ENCODE measurements around the gene CBFA2T2.

DNA sequence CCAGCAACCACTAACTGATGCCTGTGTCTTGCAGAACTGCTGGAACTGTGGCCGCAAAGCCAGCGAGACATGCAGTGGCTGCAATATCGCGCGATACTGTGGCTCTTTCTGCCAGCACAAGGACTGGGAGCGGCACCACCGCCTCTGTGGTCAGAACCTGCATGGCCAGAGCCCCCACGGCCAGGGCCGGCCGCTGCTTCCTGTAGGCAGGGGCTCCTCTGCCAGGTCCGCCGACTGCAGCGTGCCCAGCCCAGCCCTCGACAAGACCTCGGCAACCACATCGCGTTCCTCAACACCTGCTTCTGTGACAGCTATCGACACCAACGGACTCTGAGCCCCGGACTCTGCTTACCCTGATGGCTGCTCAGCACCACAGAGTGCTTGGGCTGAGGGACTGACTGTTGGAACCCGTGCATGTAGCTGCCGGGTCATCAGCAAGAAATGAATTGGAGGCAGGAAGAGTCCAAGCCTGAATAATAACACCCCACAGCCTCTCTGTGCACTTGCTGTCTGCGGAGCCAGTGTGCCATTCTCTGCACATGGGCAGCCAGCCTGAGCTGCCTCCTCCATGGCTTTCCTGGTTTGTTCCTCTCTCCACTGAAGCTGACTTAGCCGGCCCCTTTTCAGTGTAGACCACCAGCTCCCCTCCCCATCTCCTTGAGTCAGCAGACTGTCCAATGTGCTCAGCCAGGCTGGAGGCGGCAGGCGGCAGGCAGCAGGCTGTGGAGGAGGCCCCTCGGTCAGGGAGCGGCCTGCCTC, 154.6 kb downstream of the CBFA2T2 start:
- TF ChIP-seq POLR2A (IDR thresholded peaks at IDR 0.05; ENCODE audit: low read depth, low read length): no peak
- TF ChIP-seq, protein P1, sequence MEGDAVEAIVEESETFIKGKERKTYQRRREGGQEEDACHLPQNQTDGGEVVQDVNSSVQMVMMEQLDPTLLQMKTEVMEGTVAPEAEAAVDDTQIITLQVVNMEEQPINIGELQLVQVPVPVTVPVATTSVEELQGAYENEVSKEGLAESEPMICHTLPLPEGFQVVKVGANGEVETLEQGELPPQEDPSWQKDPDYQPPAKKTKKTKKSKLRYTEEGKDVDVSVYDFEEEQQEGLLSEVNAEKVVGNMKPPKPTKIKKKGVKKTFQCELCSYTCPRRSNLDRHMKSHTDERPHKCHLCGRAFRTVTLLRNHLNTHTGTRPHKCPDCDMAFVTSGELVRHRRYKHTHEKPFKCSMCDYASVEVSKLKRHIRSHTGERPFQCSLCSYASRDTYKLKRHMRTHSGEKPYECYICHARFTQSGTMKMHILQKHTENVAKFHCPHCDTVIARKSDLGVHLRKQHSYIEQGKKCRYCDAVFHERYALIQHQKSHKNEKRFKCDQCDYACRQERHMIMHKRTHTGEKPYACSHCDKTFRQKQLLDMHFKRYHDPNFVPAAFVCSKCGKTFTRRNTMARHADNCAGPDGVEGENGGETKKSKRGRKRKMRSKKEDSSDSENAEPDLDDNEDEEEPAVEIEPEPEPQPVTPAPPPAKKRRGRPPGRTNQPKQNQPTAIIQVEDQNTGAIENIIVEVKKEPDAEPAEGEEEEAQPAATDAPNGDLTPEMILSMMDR (IDR thresholded peaks at IDR 0.05; ENCODE audit: extremely low read depth in 1 of 2, insufficient read depth in 1 of 2, low read depth in 1 of 2, low read length in 2 of 2): no peak
- TF ChIP-seq POLR2AphosphoS5 (IDR thresholded peaks at IDR 0.05; ENCODE audit: insufficient read depth, low read depth, low read length): no peak
- no peak for TF ChIP-seq EZH2 (IDR thresholded peaks at IDR 0.05; ENCODE audit: borderline replicate concordance, low read depth, low read length, severe bottlenecking)
- no peak for TF ChIP-seq JUN (IDR thresholded peaks at IDR 0.05; ENCODE audit: borderline replicate concordance, insufficient read depth, insufficient read length, low read depth)
- TF ChIP-seq MYC (IDR thresholded peaks at IDR 0.05; ENCODE audit: low read depth, low read length): no peak
- TF ChIP-seq, protein P2, sequence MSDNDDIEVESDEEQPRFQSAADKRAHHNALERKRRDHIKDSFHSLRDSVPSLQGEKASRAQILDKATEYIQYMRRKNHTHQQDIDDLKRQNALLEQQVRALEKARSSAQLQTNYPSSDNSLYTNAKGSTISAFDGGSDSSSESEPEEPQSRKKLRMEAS (IDR thresholded peaks at IDR 0.05; ENCODE audit: insufficient read depth, insufficient read length): no peak
- no peak for TF ChIP-seq FOS (IDR thresholded peaks at IDR 0.05; ENCODE audit: borderline replicate concordance, insufficient read depth, low read length)
- TF ChIP-seq GATA2 (IDR thresholded peaks at IDR 0.05; ENCODE audit: insufficient read depth, insufficient read length, low read depth, low read length): no peak
